Esophagus muscularis mucosa (tissue), 2 donors: ENCODE data around the gene INTS15.

ENCODE experiments used
- POLR2A ChIP-seq: fragments of 450-650 bp; IDR thresholded peaks from one replicate; pipeline ENCODE4 v1.6.1; 2017; ENCODE audit warnings: antibody characterized with exemption, moderate library complexity, mild to moderate bottlenecking, low read depth
- POLR2AphosphoS5 ChIP-seq, 2 donors: sonication (generic); formaldehyde crosslinking; IDR thresholded peaks; one replicate each; pipeline ENCODE4 v1.6.1; 2017; ENCODE audit warnings: antibody characterized with exemption in 2 of 2

- no peak for TF ChIP-seq POLR2A
- no peak for TF ChIP-seq POLR2AphosphoS5 (IDR thresholded peaks at IDR 0.05)
Measured at GRCh38 chr7:6616854-6617643, 27.2 kb downstream of the INTS15 start.
